Right lobe of liver (tissue), 6 donors: ENCODE measurements around the gene TPH1. TPM values are rescaled to one million over a fixed set of nuclear protein-coding genes. Genes with fewer than 3 reads are reported as not detected.

Source experiments
- ATAC-seq, 4 donors: fragments of 200-7000 bp; cut with Tn5 transposase; one replicate each; pipeline ENCODE4 v1.9.1; 2020; ENCODE audit warnings: mild to moderate bottlenecking in 4 of 4, moderate library complexity in 4 of 4
- DNase-seq, 3 donors: peaks; one replicate each; pipeline ENCODE4 v3.0.0-alpha.2; 2020
- H3K27ac ChIP-seq, 3 donors: fragments of 200-600 bp; one replicate each; pipeline ENCODE4 v1.8.0; 2022
- H3K27me3 ChIP-seq, 2 donors: fragments of 200-600 bp; one replicate each; pipeline ENCODE4 v1.8.0; 2022
- H3K36me3 ChIP-seq, 4 donors: fragments of 200-600 bp; sonication (generic) in 1 of 4; one replicate each; pipeline versions ENCODE4 v1.5.1 to v1.8.0; 2017 to 2022; ENCODE audit warnings: control low read depth in 1 of 4
- H3K4me1 ChIP-seq, 4 donors: fragments of 200-600 bp; sonication (generic) in 1 of 4; one replicate each; pipeline versions ENCODE4 v1.5.1 to v1.8.0; 2017 to 2022; ENCODE audit warnings: control low read depth in 1 of 4
- H3K4me3 ChIP-seq, 3 donors: fragments of 200-600 bp; one replicate each; pipeline ENCODE4 v1.8.0; 2022
- H3K9me3 ChIP-seq, 4 donors: fragments of 200-600 bp; sonication (generic) in 1 of 4; one replicate each; pipeline versions ENCODE4 v1.5.1 to v1.8.0; 2017 to 2022; ENCODE audit warnings: control low read depth in 1 of 4
- POLR2A ChIP-seq: fragments of 450-650 bp; IDR thresholded peaks from one replicate; pipeline ENCODE4 v1.6.1; 2017; ENCODE audit warnings: antibody characterized with exemption, mild to moderate bottlenecking
- WGBS: methylation state at CpG from one replicate; pipeline ENCODE4 v1.1.6; 2018; ENCODE audit warnings: low coverage, low lambda C conversion rate; ENCODE audit not compliant: insufficient coverage; ENCODE audit errors: missing lambda C conversion rate; 5-methylcytosine and 5-hydroxymethylcytosine counted together
- intact Hi-C, 2 donors: fragments of 100-400 bp; cut with DNase I; formaldehyde crosslinking; loops; one replicate each; pipeline versions ENCODE4 v1.11.2 to v1.14.1; 2022
- total RNA-seq, 6 experiments: library from RNA; depleted of rRNA in 2 of 6; stranded (reverse); fragments of >200 nt in 2 of 6; fragmentation: NEBNext Ultra II Directional in 3 of 6; extraction: Animal tissue kit (Norgen Biotek cat#: 25700) in 3 of 6; gene quantifications; one replicate each; pipeline versions ENCODE4 v1.1.0 to v1.2.4, GENCODE V29; 2016 to 2023
- TF ChIP-seq, protein P1 (sequence below), 4 donors: fragments of 200-600 bp in 3 of 4; fragments of 450-650 bp in 1 of 4; IDR thresholded peaks; one replicate each; pipeline versions ENCODE4 v1.5.1 to v1.8.0; 2016 to 2022; ENCODE audit warnings: antibody characterized with exemption in 4 of 4, mild to moderate bottlenecking in 2 of 4
- donor health status: DM: no; HTN: yes; CAD: no.
- donor health status: DM: no; HTN: no; CAD: no.
- donor health status: DM: no; HTN: no; CAD: no.
- donor health status: DM: no; HTN: yes; CAD: no.
- donor health status: DM: no; HTN: yes; CAD: no.

The TPH1 gene
- total RNA-seq, 6 experiments from 2014 or later: 0.07 to 0.25 (median 0.12) TPM; not detected in 1

DNA sequence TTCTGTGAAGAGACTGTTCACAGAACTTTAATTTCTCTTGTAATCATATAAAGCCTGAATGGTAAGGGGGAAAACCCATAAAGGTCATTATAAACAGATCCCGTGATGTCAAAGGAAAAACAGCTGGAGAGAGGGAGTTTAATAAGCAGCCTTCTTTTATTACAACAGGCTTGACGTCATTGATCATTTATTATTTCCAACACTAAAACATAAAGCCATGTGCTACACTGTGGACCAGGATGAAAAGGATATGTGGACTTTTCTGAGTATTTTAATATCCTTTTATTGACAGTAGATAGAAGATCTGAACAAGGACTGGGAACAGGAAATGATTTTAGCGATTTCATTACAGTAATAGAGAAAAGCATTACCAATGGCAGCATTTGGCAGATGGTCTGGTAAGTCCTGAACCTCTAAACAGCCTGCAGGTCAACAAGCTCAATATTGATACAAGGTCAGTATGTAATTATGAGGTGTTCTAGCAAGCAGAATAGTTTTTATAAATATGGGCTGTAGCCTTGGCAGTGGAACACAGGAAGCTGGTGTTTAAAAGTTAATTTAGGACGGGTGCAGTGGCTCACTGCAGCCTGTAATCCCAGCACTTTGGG, 25.1 kb upstream of the TPH1 start:
- TF ChIP-seq POLR2A: no peak
- TF ChIP-seq, protein P1, sequence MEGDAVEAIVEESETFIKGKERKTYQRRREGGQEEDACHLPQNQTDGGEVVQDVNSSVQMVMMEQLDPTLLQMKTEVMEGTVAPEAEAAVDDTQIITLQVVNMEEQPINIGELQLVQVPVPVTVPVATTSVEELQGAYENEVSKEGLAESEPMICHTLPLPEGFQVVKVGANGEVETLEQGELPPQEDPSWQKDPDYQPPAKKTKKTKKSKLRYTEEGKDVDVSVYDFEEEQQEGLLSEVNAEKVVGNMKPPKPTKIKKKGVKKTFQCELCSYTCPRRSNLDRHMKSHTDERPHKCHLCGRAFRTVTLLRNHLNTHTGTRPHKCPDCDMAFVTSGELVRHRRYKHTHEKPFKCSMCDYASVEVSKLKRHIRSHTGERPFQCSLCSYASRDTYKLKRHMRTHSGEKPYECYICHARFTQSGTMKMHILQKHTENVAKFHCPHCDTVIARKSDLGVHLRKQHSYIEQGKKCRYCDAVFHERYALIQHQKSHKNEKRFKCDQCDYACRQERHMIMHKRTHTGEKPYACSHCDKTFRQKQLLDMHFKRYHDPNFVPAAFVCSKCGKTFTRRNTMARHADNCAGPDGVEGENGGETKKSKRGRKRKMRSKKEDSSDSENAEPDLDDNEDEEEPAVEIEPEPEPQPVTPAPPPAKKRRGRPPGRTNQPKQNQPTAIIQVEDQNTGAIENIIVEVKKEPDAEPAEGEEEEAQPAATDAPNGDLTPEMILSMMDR (IDR thresholded peaks at IDR 0.05): no peak
- DNase-seq (no peak), ATAC-seq (no peak)
- Histone ChIP-seq H3K27me3 (no peaks in the 10 kb centered on the region), H3K36me3 (no peaks in the 10 kb centered on the region), H3K9me3 (no peaks in the 10 kb centered on the region), H3K27ac (no peak overlapping the region), H3K4me3 (no peak overlapping the region), H3K4me1 (no peaks in the 10 kb centered on the region)
- intact Hi-C loops: no loop called here
- WGBS: 89% methylated on average over 4 of the region's 4 CpGs

DNA sequence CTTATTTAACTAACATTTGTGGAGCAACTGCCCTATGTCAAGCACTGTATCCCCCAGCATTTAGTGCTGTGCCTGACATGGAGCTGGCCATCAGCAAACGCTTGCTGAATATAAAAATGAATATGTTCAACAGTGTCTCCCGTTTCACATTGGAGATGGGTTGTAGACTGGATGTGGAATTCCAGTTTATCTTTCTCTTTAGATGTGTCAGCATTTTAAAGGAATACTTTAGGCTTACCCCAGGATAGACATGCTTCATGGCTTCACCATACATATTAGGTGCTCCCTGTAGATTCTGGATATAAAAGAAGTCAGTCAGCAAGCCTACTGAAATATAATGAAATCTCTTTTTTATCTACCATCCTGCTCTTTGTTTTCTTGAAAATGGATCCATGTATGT, 21.3 kb upstream of the TPH1 start:
- Histone ChIP-seq H3K4me1 (peaks cover 0 to 23% (median 8%) of the 10 kb centered on the region in 4 donors), H3K27ac (no peak overlapping the region), H3K4me3 (no peak overlapping the region), H3K27me3 (no peaks in the 10 kb centered on the region), H3K9me3 (no peaks in the 10 kb centered on the region), H3K36me3 (no peaks in the 10 kb centered on the region)
- no peak for DNase-seq
- intact Hi-C loops: no loop called here
- ATAC-seq: no peak
- TF ChIP-seq, protein P1 (IDR thresholded peaks at IDR 0.05): no peak
- TF ChIP-seq POLR2A: no peak
- 90% methylated on average over 2 of the region's 2 CpGs for WGBS

DNA sequence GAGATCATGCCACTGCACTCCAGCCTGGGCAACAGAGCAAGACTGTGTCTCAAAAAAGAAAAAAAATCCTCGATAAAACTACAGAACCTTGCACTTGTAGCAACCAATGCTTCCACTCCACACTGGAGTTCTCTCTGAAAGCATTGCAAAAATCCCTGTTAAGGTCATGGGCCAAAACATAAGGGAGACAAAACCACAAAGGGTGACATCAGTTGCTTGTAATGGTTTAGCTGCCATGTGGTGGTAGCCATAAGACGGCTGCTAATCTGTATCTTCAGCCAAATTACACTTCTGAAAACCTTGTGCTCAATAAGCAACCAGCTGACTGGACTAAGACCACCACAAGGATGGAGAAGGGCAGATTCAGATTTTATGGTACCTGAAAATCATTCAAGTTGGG, 20.6 kb upstream of the TPH1 start:
- Histone ChIP-seq H3K36me3 (no peaks in the 10 kb centered on the region), H3K4me1 (peaks cover 0 to 27% (median 9%) of the 10 kb centered on the region in 4 donors), H3K27ac (no peak overlapping the region), H3K27me3 (no peaks in the 10 kb centered on the region), H3K4me3 (no peak overlapping the region), H3K9me3 (no peaks in the 10 kb centered on the region)
- intact Hi-C loops: no loop called here
- TF ChIP-seq POLR2A: no peak
- TF ChIP-seq, protein P1 (IDR thresholded peaks at IDR 0.05): no peak
- no peak for ATAC-seq
- WGBS: 78% methylated on average over 1 of the region's 2 CpGs
- DNase-seq: no peak

DNA sequence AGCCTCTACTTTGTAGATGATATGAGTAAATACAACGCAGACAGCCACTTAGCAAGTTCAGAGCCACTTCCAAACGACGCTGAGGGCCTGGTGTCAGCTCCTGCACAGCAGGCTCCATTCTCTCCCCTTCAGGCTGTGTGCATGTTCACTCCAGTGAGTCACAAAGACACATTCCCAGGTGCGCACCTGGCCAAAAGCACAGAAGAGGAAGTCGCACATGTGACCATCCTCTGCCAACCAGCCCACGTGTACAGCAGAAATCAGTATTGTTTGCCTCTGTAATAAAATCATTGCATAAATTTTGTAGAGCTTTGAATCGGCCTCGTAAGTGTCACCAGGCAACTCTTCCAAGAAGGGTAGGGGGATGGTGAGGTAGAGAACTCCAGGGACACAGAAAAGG, 19.5 kb upstream of the TPH1 start:
- Histone ChIP-seq H3K27me3 (no peaks in the 10 kb centered on the region), H3K4me1 (peaks cover 0 to 30% (median 12%) of the 10 kb centered on the region in 4 donors), H3K27ac (no peak overlapping the region), H3K4me3 (no peak overlapping the region), H3K36me3 (no peaks in the 10 kb centered on the region), H3K9me3 (no peaks in the 10 kb centered on the region)
- WGBS: 81% methylated on average over 3 of the region's 8 CpGs
- intact Hi-C loops: no loop called here
- no peak for TF ChIP-seq POLR2A
- TF ChIP-seq, protein P1 (IDR thresholded peaks at IDR 0.05): no peak
- DNase-seq: no peak
- ATAC-seq: no peak
